Bronchial epithelial cell (primary cell): ENCODE measurements around the gene OR5J2. TPM values are rescaled to one million over a fixed set of nuclear protein-coding genes. Genes with fewer than 3 reads are reported as not detected.

Experiments
- DNase-seq: peaks from one replicate; pipeline ENCODE4 v3.0.0-alpha.2; 2010; ENCODE audit warnings: low read depth
- FAIRE-seq: peaks from 2 replicates; lab custom pipeline; 2011; peaks lifted over from hg19 to GRCh38; lab: Jason Lieb, UNC
- H3K27me3 ChIP-seq: 2 replicates; pipeline ENCODE4 v1.5.1; 2011; ENCODE audit warnings: low read length; ENCODE audit not compliant: control insufficient read depth, insufficient read depth
- H3K36me3 ChIP-seq: 2 replicates; pipeline ENCODE4 v1.5.1; 2011; ENCODE audit warnings: low read length; ENCODE audit not compliant: control insufficient read depth, insufficient read depth
- H3K4me3 ChIP-seq: 2 replicates; pipeline ENCODE4 v1.5.1; 2011; ENCODE audit warnings: mild to moderate bottlenecking, low read depth, low read length, control low read depth
- total RNA-seq: library from RNA; depleted of rRNA; stranded (reverse); fragments of >200 nt; gene quantifications from 2 replicates; pipeline ENCODE4 v1.2.1, GENCODE V29; 2014
- TF ChIP-seq, protein P1 (sequence below): IDR thresholded peaks from 2 replicates; pipeline ENCODE4 v1.5.1; 2011; ENCODE audit warnings: mild to moderate bottlenecking, moderate library complexity, low read length, control low read depth, inconsistent platforms; ENCODE audit not compliant: insufficient read depth, severe bottlenecking

OR5J2 gene
- total RNA-seq, 1 donor from 2014 or later: not detected

DNA sequence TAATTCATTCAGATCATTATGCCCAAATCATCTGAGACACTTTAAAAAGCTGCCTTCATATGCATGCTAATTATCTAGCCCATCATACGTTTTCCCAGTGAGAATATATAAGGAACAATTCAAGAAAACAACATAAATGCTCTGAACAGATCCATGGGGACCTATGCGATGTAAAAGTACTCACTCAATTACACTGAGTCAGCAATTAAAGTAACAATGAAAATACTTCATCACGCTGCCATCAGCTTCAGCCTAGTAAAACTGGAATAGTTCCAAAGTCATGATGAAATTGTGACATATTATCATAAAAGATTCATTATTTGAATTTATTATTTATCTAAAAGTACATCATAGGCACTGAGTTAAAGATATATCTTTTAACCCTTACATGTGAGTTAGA, 12.6 kb upstream of the OR5J2 start:
- H3K27me3 ChIP-seq: no peaks in the 10 kb centered on the region
- FAIRE-seq (no peak), DNase-seq (no peak)
- H3K36me3 ChIP-seq: no peaks in the 10 kb centered on the region
- no peak overlapping the region for H3K4me3 ChIP-seq
- TF ChIP-seq, protein P1, sequence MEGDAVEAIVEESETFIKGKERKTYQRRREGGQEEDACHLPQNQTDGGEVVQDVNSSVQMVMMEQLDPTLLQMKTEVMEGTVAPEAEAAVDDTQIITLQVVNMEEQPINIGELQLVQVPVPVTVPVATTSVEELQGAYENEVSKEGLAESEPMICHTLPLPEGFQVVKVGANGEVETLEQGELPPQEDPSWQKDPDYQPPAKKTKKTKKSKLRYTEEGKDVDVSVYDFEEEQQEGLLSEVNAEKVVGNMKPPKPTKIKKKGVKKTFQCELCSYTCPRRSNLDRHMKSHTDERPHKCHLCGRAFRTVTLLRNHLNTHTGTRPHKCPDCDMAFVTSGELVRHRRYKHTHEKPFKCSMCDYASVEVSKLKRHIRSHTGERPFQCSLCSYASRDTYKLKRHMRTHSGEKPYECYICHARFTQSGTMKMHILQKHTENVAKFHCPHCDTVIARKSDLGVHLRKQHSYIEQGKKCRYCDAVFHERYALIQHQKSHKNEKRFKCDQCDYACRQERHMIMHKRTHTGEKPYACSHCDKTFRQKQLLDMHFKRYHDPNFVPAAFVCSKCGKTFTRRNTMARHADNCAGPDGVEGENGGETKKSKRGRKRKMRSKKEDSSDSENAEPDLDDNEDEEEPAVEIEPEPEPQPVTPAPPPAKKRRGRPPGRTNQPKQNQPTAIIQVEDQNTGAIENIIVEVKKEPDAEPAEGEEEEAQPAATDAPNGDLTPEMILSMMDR: no peak

DNA sequence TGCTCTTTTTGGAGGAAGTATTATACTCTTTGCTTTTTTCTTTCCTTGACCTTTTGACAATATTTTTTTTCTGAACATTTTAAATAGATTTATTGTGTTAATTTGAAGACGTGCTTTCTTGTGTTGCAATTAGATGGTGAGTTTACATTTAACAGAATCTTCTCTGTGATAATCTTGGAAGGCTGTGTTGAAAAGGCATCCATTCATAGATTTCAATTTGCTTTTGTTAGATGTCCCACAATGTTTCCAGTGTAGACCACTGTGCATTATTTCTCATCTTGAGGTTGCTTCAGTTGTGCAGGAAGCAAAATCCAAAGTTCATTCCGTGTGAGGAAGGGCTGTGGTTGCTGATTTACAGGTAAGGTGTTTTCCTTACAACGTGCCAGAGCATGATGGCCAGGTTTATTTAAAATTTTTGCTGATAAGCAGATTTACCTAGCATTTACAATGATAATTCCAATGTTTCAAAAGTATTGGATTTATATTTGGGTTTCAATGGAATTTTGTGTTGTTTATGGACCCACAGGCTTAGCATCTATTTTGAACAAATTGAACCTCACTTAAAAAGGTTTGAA, 4.1 kb upstream of the OR5J2 start:
- FAIRE-seq (no peak), DNase-seq (no peak)
- H3K27me3 ChIP-seq: no peaks in the 10 kb centered on the region
- H3K4me3 ChIP-seq: no peak overlapping the region
- H3K36me3 ChIP-seq: no peaks in the 10 kb centered on the region
- TF ChIP-seq, protein P1: no peak

DNA sequence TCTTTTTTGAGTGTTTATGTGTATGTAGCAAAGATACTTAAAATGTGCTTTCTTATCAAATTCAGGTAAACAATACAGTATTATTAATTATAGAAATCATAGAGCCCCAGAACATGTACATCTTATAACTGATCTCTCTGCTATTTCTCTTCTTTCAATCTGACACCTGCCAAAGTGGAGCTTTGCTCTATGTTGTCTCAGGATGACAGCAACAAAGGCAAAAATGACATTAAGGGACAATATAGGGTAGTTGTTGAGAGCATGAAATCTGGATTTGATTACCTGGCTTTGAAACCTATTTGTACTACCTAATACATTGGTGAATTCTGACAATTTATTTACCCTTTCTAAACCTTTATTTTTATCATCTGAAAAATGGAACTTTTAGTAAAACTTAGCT, 7.0 kb downstream of the OR5J2 start:
- FAIRE-seq (no peak), DNase-seq (no peak)
- no peak overlapping the region for H3K4me3 ChIP-seq
- TF ChIP-seq, protein P1: no peak
- no peaks in the 10 kb centered on the region for H3K36me3 ChIP-seq
- H3K27me3 ChIP-seq: no peaks in the 10 kb centered on the region

DNA sequence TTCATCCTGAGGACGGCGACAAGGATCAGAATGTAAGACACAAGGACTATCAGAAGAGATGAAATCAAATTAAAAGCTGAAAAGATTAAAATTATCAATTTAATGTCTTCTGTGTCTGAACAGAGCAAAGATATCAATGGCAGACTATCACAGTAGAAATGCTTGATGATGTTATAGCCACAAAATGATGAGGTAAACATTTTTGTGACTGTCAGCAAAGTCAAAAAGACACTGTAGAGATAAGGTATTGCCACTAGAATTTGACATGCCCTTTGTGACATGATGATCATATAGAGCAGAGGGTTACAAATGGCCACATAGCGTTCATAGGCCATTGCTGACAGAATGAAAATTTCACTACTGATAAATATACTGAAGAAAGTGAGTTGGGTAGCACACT, 12.2 kb downstream of the OR5J2 start:
- Histone ChIP-seq H3K36me3 (no peaks in the 10 kb centered on the region), H3K4me3 (no peak overlapping the region), H3K27me3 (no peaks in the 10 kb centered on the region)
- FAIRE-seq (no peak), DNase-seq (no peak)
- TF ChIP-seq, protein P1: no peak

DNA sequence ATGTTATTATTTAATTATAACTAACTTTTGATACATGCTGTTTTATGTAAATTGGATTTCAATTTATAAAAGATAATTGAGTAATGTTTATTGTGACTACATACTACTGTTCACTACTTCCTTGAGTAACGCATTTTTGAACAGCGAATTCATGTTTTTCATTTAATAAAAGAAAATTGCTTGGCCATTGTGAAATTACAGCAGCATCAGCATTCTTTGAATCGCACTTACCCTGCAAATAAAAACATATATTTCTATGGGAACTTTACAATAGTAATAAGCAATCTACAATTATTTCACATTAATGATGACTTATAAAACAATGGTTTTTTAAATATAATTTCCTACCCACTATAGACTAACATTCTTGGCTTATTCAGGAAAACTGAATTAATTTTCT, 20.3 kb downstream of the OR5J2 start:
- H3K27me3 ChIP-seq: no peaks in the 10 kb centered on the region
- no peak overlapping the region for H3K4me3 ChIP-seq
- TF ChIP-seq, protein P1: no peak
- H3K36me3 ChIP-seq: no peaks in the 10 kb centered on the region
- DNase-seq: no peak
- FAIRE-seq: no peak

DNA sequence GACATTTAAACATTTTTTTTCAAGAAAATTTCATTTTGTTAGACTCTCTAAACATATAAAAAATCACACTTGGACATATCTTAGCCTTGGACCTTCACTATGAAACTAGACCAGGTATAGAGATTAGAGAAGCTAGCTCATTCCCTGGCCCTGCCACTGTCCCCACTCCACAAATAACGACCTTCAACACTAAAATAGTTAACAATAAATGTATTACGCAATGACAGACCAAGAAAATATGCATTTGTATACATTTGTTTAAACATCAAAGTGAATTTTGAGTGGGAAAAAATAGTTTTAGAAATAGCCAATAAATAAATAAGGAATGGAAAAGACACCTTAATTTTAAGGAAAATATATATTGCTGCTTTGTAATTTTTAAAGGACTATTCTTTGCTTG, 20.9 kb downstream of the OR5J2 start:
- DNase-seq (no peak), FAIRE-seq (no peak)
- no peak overlapping the region for H3K4me3 ChIP-seq
- no peaks in the 10 kb centered on the region for H3K27me3 ChIP-seq
- TF ChIP-seq, protein P1: no peak
- H3K36me3 ChIP-seq: no peaks in the 10 kb centered on the region
